Measurements from ENCODE around the gene AMBRA1. TPM values are rescaled to one million over a fixed set of nuclear protein-coding genes. Genes with fewer than 3 reads are reported as not detected.

Gene AMBRA1
- total and polyA plus RNA-seq, 4 experiments from 2014 or later: 5.9 to 43.9 (median 30.4) TPM

GRCh38 chr11:46363455-46364005, 230.3 kb downstream of the AMBRA1 start:
- ChIA-PET POLR2A (ENCODE audit: partially characterized antibody) (interaction anchor here (19.9 kb wide), 1 partner anchor 13 kb away, joined by 334 read pairs; the partner anchor contains the start of gene DGKZ), CTCF (ENCODE audit: partially characterized antibody) (interaction anchor here (15.2 kb wide), 1 partner anchor 13 kb away, joined by 469 read pairs; the partner anchor contains the start of gene DGKZ)
- H3K4me3 ChIP-seq (ENCODE audit: low read length in 2 of 2): no peak overlapping the region
- peak in 1 of 5 donors; percentile 34 for DNase-seq
- intact Hi-C loops (cut with micrococcal nuclease): no loop called here
- H3K4me1 ChIP-seq (ENCODE audit: insufficient read depth, low read length): peaks cover 82% of the 10 kb centered on the region
- peaks cover 24% of the 10 kb centered on the region for H3K36me3 ChIP-seq (ENCODE audit: insufficient read depth, low read length)
- Mint-ChIP-seq H3K36me3 (peaks cover 3 to 32% of the 10 kb centered on the region in 2 donors), H3K4me1 (peaks cover 27 to 82% (median 55%) of the 10 kb centered on the region in 4 donors), H3K27ac (peak overlapping the region in 2 of 7 donors; percentile 25 to 68), H3K27me3 (no peaks in the 10 kb centered on the region), H3K9me3 (no peaks in the 10 kb centered on the region), H3K4me3 (peak overlapping the region in 1 of 8 donors; percentile 21)
- H3K27me3 ChIP-seq (ENCODE audit: insufficient read depth, low read length): no peaks in the 10 kb centered on the region
- H3K27ac ChIP-seq (ENCODE audit: low read depth, low read length): no peak overlapping the region
- no peaks in the 10 kb centered on the region for H3K9me3 ChIP-seq (ENCODE audit: control insufficient read depth in 1 of 2, low read length in 2 of 2)

GRCh38 chr11:46363031-46363407, 230.8 kb downstream of the AMBRA1 start:
- ChIA-PET POLR2A (ENCODE audit: partially characterized antibody) (interaction anchor here (2.0 to 19.9 kb wide), 3 partner anchors 12 to 30 kb away, joined by 8 to 334 read pairs (median 9); partner anchors contain the start of gene DGKZ), CTCF (ENCODE audit: partially characterized antibody) (interaction anchor here (15.2 kb wide), 1 partner anchor 13 kb away, joined by 469 read pairs; the partner anchor contains the start of gene DGKZ)
- no peak overlapping the region for H3K4me3 ChIP-seq (ENCODE audit: low read length in 2 of 2)
- H3K36me3 Mint-ChIP-seq: peaks cover 0 to 29% of the 10 kb centered on the region in 2 donors
- peak overlapping the region in 5 of 8 donors; percentile 17 to 62 (median 57) for H3K4me3 Mint-ChIP-seq
- peaks cover 29 to 81% (median 55%) of the 10 kb centered on the region in 4 donors for H3K4me1 Mint-ChIP-seq
- H3K36me3 ChIP-seq (ENCODE audit: insufficient read depth, low read length): peaks cover 19% of the 10 kb centered on the region
- intact Hi-C loops (cut with micrococcal nuclease): no loop called here
- DNase-seq: peak in 1 of 5 donors; percentile 19
- H3K9me3 Mint-ChIP-seq: no peaks in the 10 kb centered on the region
- H3K4me1 ChIP-seq (ENCODE audit: insufficient read depth, low read length): peaks cover 84% of the 10 kb centered on the region
- no peaks in the 10 kb centered on the region for H3K27me3 ChIP-seq (ENCODE audit: insufficient read depth, low read length)
- H3K27ac Mint-ChIP-seq: peak overlapping the region; percentile 25 to 88 (median 68)
- peak overlapping the region; percentile 57 for H3K27ac ChIP-seq (ENCODE audit: low read depth, low read length)
- H3K27me3 Mint-ChIP-seq: no peaks in the 10 kb centered on the region
- H3K9me3 ChIP-seq (ENCODE audit: control insufficient read depth in 1 of 2, low read length in 2 of 2): no peaks in the 10 kb centered on the region

GRCh38 chr11:46362156-46363030, 231.4 kb downstream of the AMBRA1 start:
- Histone ChIP-seq H3K27ac (ENCODE audit: low read depth, low read length) (peak overlapping the region; percentile 57), H3K36me3 (ENCODE audit: insufficient read depth, low read length) (peaks cover 16% of the 10 kb centered on the region), H3K4me3 (ENCODE audit: low read length in 2 of 2) (no peak overlapping the region), H3K27me3 (ENCODE audit: insufficient read depth, low read length) (no peaks in the 10 kb centered on the region), H3K9me3 (ENCODE audit: control insufficient read depth in 1 of 2, low read length in 2 of 2) (no peaks in the 10 kb centered on the region), H3K4me1 (ENCODE audit: insufficient read depth, low read length) (peaks cover 86% of the 10 kb centered on the region)
- H3K27me3 Mint-ChIP-seq: no peaks in the 10 kb centered on the region
- ChIA-PET POLR2A (ENCODE audit: partially characterized antibody) (interaction anchor here (2.0 to 19.9 kb wide), 3 partner anchors 12 to 30 kb away, joined by 8 to 334 read pairs (median 9); partner anchors contain the start of gene DGKZ), CTCF (ENCODE audit: partially characterized antibody) (interaction anchor here (0.9 to 15.2 kb wide), 2 partner anchors 12 to 123 kb away, joined by 4 to 469 read pairs; partner anchors contain the start of gene DGKZ)
- H3K36me3 Mint-ChIP-seq: peaks cover 0 to 29% of the 10 kb centered on the region in 2 donors
- peak in 1 of 5 donors; percentile 21 for DNase-seq
- H3K27ac Mint-ChIP-seq: peak overlapping the region; percentile 48 to 91 (median 70)
- intact Hi-C loops (cut with micrococcal nuclease): no loop called here
- H3K4me1 Mint-ChIP-seq: peaks cover 30 to 82% (median 58%) of the 10 kb centered on the region in 4 donors
- H3K9me3 Mint-ChIP-seq: no peaks in the 10 kb centered on the region
- peak overlapping the region in 7 of 8 donors; percentile 40 to 85 (median 57) for H3K4me3 Mint-ChIP-seq

GRCh38 chr11:46361283-46362155, 232.3 kb downstream of the AMBRA1 start:
- Mint-ChIP-seq H3K27me3 (no peaks in the 10 kb centered on the region), H3K4me1 (peaks cover 36 to 85% (median 62%) of the 10 kb centered on the region in 4 donors), H3K36me3 (peaks cover under 1 to 33% of the 10 kb centered on the region in 2 donors), H3K4me3 (peak overlapping the region; percentile 82 to 91 (median 86)), H3K9me3 (no peaks in the 10 kb centered on the region), H3K27ac (peak overlapping the region; percentile 74 to 95 (median 92))
- ChIA-PET POLR2A (ENCODE audit: partially characterized antibody) (interaction anchor here (0.7 to 19.9 kb wide), 7 partner anchors 11 to 66 kb away, joined by 3 to 334 read pairs (median 6); partner anchors contain the start of gene DGKZ), CTCF (ENCODE audit: partially characterized antibody) (interaction anchor here (0.9 to 15.2 kb wide), 5 partner anchors 11 to 122 kb away, joined by 4 to 469 read pairs (median 4); partner anchors contain the start of gene DGKZ)
- Histone ChIP-seq H3K27ac (ENCODE audit: low read depth, low read length) (peak overlapping the region; percentile 57), H3K36me3 (ENCODE audit: insufficient read depth, low read length) (peaks cover 13% of the 10 kb centered on the region), H3K4me3 (ENCODE audit: low read length in 2 of 2) (peak overlapping the region; percentile 68 to 69), H3K4me1 (ENCODE audit: insufficient read depth, low read length) (peaks cover 86% of the 10 kb centered on the region), H3K27me3 (ENCODE audit: insufficient read depth, low read length) (no peaks in the 10 kb centered on the region), H3K9me3 (ENCODE audit: control insufficient read depth in 1 of 2, low read length in 2 of 2) (no peaks in the 10 kb centered on the region)
- peak; percentile 58 to 82 (median 63) for DNase-seq
- intact Hi-C loops (cut with micrococcal nuclease): loop anchor here (1.0 kb wide), 1 partner anchor 9 kb away; no protein-coding TSS in a partner anchor

GRCh38 chr11:46360878-46361277, 232.9 kb downstream of the AMBRA1 start:
- Mint-ChIP-seq H3K27ac (peak overlapping the region; percentile 74 to 95 (median 92)), H3K9me3 (no peaks in the 10 kb centered on the region), H3K4me1 (peaks cover 38 to 89% (median 66%) of the 10 kb centered on the region in 4 donors), H3K27me3 (no peaks in the 10 kb centered on the region), H3K4me3 (peak overlapping the region; percentile 82 to 91 (median 86)), H3K36me3 (peaks cover 5 to 39% of the 10 kb centered on the region in 2 donors)
- no peaks in the 10 kb centered on the region for H3K27me3 ChIP-seq (ENCODE audit: insufficient read depth, low read length)
- peaks cover 87% of the 10 kb centered on the region for H3K4me1 ChIP-seq (ENCODE audit: insufficient read depth, low read length)
- CTCF ChIA-PET (ENCODE audit: partially characterized antibody): interaction anchor here (0.9 to 15.2 kb wide), 6 partner anchors 9 to 51 kb away, joined by 3 to 469 read pairs (median 4); partner anchors contain the start of gene DGKZ
- peak overlapping the region; percentile 57 for H3K27ac ChIP-seq (ENCODE audit: low read depth, low read length)
- POLR2A ChIA-PET (ENCODE audit: partially characterized antibody): interaction anchor here (0.7 to 19.9 kb wide), 9 partner anchors 10 to 65 kb away, joined by 3 to 334 read pairs (median 5); partner anchors contain the start of gene DGKZ
- intact Hi-C loops (cut with micrococcal nuclease): loop anchor here (1.0 kb wide), 1 partner anchor 9 kb away; no protein-coding TSS in a partner anchor
- peaks cover 20% of the 10 kb centered on the region for H3K36me3 ChIP-seq (ENCODE audit: insufficient read depth, low read length)
- DNase-seq: peak in 1 of 5 donors; percentile 37
- peak overlapping the region; percentile 68 to 69 for H3K4me3 ChIP-seq (ENCODE audit: low read length in 2 of 2)
- H3K9me3 ChIP-seq (ENCODE audit: control insufficient read depth in 1 of 2, low read length in 2 of 2): no peaks in the 10 kb centered on the region

- Mint-ChIP-seq H3K4me3 (peak overlapping the region in 3 of 8 donors; percentile 85 to 91 (median 87)), H3K27ac (peak overlapping the region in 4 of 7 donors; percentile 50 to 88 (median 65)), H3K9me3 (no peaks in the 10 kb centered on the region), H3K4me1 (peaks cover 36 to 85% (median 63%) of the 10 kb centered on the region in 4 donors), H3K36me3 (peaks cover 5 to 33% of the 10 kb centered on the region in 2 donors), H3K27me3 (no peaks in the 10 kb centered on the region)
- H3K4me1 ChIP-seq (ENCODE audit: insufficient read depth, low read length): peaks cover 85% of the 10 kb centered on the region
- H3K27ac ChIP-seq (ENCODE audit: low read depth, low read length): no peak overlapping the region
- CTCF ChIA-PET (ENCODE audit: partially characterized antibody): interaction anchor here (0.9 to 15.2 kb wide), 5 partner anchors 9 to 50 kb away, joined by 3 to 469 read pairs (median 4); partner anchors contain the start of gene DGKZ
- H3K9me3 ChIP-seq (ENCODE audit: control insufficient read depth in 1 of 2, low read length in 2 of 2): no peaks in the 10 kb centered on the region
- no peak overlapping the region for H3K4me3 ChIP-seq (ENCODE audit: low read length in 2 of 2)
- H3K36me3 ChIP-seq (ENCODE audit: insufficient read depth, low read length): peaks cover 22% of the 10 kb centered on the region
- no peak for DNase-seq
- POLR2A ChIA-PET (ENCODE audit: partially characterized antibody): interaction anchor here (0.8 to 19.9 kb wide), 4 partner anchors 9 to 64 kb away, joined by 3 to 334 read pairs (median 4); partner anchors contain the start of gene DGKZ
- H3K27me3 ChIP-seq (ENCODE audit: insufficient read depth, low read length): no peaks in the 10 kb centered on the region
- intact Hi-C loops (cut with micrococcal nuclease): no loop called here
These were observed 233.9 kb downstream of the AMBRA1 start for GRCh38 chr11:46359953-46360352.
